Sciatic nerve (tissue), 2 donors: Measurements from ENCODE around the gene C16orf74. TPM values are rescaled to one million over a fixed set of nuclear protein-coding genes. Genes with fewer than 3 reads are reported as not detected.

ENCODE experiments used
- ATAC-seq: fragments of 200-7000 bp; cut with Tn5 transposase; one replicate; pipeline ENCODE4 v1.9.1; 2020; ENCODE audit warnings: mild to moderate bottlenecking, moderate library complexity
- DNase-seq: peaks from one replicate; pipeline ENCODE4 v3.0.0-alpha.2; 2020; ENCODE audit warnings: low spot score
- intact Hi-C: fragments of 100-400 bp; cut with DNase I; formaldehyde crosslinking; loops from one replicate; pipeline ENCODE4 v1.14.2; 2022
- total RNA-seq: library from RNA; stranded (reverse); fragmentation: NEBNext Ultra II Directional; extraction: Animal tissue kit (Norgen Biotek cat#: 25700); gene quantifications from one replicate; pipeline ENCODE4 v1.2.1, GENCODE V29; 2021
- donor health status: DM: no; HTN: no; CAD: no.
- donor health status: DM: no; HTN: no; CAD: no.

C16orf74 gene
- total RNA-seq, 1 donor from 2014 or later: 1.8 TPM

DNA sequence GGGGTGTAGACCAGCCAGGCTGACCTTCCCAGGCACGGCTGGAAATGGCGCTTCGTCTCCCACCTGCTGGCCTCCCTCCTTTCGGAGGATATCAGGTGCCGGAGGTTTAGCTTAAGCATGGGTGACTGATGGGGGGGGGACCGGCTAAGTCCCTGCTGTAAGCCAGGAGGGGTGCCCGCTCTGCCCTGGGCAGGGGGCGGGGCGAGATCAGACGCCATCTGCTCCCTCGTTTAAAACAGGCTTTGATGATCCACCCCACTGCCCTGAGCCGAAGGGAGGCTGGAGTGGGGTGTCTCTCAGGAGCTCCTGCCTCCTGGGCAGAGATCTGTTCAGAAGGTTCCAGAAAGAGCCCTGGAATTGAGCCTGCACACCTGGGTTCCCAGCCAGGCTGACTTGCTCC lies 26.0 kb downstream of the C16orf74 start:
- DNase-seq: no peak
- intact Hi-C loops: no loop called here
- ATAC-seq: no peak

DNA sequence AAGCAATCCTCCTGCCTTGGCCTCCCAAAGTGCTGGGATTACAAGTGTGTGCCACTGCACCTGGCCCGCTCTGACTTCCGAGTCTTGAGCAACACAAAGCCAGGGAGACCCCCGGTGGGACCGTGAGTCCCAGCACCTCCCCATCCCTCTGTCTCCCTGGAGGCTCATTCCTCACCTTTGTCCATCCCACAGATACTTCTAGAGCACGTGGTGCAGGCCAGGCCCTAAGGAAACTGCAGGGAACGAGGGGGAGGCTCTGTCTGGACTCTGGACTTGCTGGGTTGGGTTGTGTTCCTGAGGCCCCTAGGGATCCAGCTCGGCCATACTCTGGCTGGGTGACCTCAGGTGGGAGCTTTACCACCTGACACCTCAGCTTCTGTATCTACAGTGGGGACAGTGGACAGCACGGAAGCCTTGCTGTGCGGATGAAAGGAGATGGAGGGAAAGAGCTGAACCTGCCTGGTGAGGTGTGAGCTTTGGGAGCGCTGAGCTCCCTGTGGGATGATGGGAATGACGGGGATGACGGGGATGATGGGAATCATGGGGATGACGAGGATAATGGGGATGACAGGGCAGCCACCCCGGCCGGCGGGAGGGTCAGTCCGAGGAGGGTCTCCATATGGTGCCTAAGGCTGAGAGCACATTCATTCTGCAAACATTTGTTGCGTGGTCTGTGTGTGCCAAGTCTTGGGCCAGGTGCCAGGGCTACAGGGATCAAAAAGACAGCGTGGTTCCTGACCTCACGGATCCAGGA lies 26.6 kb downstream of the C16orf74 start:
- DNase-seq: no peak
- ATAC-seq: no peak
- intact Hi-C loops: no loop called here

DNA sequence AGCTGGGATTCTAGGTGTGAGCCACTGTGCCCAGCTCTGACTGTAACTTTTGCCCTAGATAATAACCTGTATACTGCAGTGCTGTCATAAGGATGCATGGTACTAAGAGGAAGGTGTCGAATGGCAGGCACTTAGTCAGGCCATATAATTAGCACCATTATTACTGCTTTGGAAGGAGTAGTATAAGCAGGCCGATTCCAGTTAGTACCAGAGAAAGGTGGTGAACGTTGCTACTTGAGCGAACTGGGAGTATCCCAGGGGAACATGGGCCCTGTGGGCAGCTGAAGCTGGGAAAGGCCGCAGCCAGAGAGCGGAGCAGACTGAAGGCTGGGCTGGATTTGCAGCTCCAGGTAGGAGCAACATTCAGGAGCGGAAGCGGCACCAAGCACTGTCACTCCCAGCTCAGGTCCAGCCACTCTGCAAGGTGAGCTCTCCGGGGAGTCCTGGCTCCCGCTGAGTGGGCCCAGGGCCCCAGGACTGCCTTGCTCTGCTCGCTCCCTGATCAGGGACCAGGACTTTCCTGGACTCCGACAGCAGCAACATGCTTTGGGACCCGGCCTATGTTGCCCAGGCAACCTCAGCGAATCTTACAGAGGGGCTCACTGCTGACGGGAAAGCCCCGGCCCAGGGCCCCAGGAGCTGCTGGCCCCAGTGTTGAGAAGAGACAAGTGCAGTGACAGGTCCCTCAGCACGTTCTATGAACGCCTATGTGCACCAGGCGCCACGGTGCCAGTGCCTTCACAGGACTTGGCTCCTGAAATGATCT lies 28.6 kb downstream of the C16orf74 start:
- intact Hi-C loops: no loop called here
- DNase-seq: no peak
- no peak for ATAC-seq

DNA sequence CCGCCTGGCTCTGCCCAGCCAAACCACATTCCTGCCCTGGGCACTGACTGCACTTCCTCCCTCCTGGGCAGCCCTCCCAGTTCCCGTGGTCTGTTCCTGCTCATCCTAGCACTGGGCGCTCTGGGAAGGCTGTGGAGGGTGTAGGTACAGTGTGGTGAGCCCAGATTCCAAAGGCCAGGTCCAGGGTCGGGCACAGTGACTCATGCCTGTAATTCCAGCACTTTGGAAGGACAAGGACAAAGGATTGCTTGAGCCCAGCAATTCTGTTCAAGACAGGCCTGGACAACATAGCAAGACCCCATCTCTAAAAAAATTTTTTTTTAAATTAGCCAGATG lies 30.6 kb downstream of the C16orf74 start:
- ATAC-seq (no peak), DNase-seq (no peak)
- intact Hi-C loops: no loop called here

DNA sequence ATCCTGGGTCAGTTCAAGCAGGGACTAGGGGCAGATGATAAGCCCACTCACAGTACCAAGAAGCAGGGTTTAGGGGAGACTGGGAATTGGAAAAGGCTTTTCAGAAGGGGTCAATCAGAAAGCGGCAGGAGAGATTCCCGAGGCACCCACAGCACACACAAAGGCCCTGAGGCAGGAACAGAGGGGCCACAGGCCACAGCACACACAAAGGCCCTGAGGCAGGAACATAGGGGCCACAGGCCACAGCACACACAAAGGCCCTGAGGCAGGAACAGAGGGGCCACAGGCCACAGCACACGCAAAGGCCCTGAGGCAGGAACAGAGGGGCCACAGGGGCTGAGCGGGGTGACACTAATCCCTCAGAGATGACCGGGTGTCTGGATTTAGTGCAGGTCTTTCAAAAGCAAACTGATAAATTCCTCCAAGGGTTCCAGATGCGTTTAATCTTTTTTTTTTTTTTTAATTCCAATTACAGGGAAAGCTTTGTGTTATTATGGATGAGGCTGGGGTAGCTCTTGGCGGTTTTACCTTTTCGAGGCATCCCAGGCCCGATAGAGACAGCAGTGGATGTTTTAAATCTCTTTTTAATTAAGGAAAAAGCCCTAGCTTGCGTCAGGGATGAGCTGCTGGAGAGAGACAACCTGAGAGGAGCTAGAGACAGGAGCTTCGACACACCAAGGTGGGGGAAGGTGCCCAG lies 31.1 kb downstream of the C16orf74 start:
- intact Hi-C loops: loop anchor here (10.0 kb wide), 2 partner anchors 445 to 605 kb away; partner anchors contain the start of gene CIBAR2
- DNase-seq (no peak), ATAC-seq (no peak)

DNA sequence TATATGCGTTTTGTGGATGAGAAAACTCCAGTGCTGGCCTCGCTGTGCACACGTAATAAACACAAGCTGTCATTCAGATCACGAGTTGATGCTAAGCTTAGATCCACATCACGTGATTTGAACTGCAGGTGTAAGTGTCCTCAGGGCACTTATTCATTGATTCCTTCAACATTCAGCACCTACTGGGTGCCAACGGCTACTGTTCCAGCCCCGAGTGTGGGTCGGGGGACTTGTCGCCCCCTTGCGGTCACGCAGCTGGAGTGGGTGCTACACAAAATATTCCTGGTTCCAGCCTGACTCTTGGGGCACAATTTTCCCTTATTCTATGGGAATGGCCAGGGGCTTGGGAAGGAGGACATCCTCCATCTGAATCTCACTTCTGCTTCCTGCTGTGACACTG lies 32.2 kb downstream of the C16orf74 start:
- intact Hi-C loops: loop anchor here (10.0 kb wide), 2 partner anchors 444 to 604 kb away; partner anchors contain the start of gene CIBAR2

DNA sequence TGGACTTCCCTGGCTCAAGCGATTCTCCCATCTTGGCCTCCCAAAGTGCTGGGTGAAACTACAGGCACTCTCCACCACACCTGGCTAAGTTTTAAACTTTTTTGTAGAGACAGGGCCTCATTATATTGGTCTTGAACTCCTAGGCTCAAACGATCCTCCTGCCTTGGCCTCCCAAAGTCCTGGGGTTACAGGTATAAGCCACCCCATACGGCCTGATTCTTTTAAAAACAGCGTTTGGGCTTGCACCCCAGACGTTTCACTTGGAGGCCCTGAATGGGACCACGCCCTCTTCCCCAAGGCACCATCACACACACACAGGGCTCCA lies 32.8 kb downstream of the C16orf74 start:
- intact Hi-C loops: loop anchor here (10.0 kb wide), 2 partner anchors 443 to 603 kb away; partner anchors contain the start of gene CIBAR2
- DNase-seq: no peak
- no peak for ATAC-seq

More for the DNA sequence above, 32.2 kb downstream of the C16orf74 start:
- ATAC-seq (no peak), DNase-seq (no peak)

DNA sequence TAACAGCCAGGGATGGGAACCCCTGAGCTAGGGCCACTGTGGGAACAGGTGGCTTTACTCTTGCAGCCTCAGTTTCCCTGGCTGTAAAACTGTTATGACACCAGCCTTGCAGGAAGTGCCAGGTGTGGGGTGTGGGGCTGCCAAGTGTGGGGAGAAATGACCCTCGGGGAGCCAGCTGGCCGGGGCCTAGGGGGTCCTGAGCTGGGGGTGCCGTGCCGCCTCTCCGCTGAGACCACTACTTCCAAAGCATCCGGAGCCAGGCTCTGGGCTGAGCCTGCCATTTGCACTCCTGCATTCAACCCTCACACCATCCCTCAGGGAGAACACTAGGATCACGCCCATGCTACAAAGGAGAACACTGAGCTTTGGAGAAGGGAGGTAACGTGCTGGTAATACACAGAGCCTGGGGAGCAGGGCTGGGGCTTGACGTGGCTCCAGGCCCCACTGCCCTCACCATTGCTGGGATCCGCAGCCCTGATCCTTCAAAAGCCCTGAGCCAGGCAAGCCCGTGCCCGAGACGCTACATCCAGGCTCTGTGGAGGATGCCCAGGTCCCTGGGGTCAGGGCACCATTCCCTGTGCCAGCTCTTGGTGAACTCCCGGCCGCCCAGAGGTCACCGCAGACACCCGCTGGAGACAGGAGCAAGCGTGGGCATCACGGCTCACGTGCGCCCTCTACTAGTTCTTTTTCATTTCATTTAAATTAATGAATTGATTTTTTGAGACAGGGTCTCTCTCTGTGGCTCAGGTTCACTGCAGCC lies 33.3 kb downstream of the C16orf74 start:
- peak; percentile 71 for ATAC-seq
- DNase-seq: peak; percentile 79

DNA sequence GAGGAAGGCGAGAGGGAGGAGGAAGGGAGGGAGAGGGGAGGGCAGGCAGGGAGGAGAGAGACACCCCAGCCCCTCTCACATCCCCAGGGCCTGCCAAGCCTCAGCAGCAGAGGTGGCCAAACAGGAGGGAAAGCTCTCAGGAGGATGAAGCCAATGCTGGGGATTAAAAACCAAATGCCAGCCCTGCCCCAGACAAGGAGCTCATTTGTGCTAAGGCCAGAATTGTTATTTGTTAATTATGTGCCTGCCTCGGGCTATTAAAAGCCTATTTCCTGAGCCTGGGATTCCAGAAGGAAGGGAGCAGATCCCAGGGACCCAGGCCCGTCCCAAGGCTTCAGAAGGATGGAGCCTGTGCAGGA lies 34.2 kb downstream of the C16orf74 start:
- no peak for ATAC-seq
- DNase-seq: no peak
- intact Hi-C loops: loop anchor here (10.0 kb wide), 2 partner anchors 442 to 602 kb away; partner anchors contain the start of gene CIBAR2

More for the DNA sequence above, 33.3 kb downstream of the C16orf74 start:
- intact Hi-C loops: loop anchor here (10.0 kb wide), 2 partner anchors 443 to 603 kb away; partner anchors contain the start of gene CIBAR2

DNA sequence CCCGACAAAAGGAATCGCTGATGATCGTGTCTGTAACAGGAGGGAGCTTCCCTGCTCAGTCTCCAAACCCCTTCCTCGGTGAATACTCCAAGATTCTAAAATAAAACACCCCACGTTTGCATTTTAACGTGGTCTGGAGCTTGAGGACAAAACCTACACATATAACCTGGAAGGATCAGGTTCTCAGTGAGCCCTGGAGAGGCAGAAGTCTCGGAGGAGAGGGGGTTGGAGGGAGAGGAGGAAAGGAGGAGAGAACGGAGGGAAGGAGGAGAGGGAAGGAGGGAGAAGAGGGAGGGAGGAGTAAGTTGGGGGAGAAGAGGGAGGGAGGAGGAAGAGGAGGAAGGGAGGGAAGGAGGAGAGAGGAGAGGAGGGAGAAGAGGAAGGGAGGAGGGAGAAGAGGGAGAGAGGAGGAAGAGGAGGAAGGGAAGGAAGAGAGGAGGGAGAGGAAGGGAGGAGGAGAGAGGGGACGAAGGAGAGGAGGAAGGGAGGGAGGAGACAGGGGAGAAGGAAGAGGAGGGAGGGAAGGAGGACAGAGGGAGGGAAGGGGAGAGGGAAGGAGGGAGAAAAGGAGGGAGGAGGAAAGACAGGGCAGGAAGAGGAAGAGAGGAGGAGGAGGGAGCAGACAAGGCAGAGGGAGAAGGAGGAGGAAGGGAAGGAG lies 34.7 kb downstream of the C16orf74 start:
- ATAC-seq (peak; percentile 21), DNase-seq (no peak)
- intact Hi-C loops: loop anchor here (10.0 kb wide), 2 partner anchors 441 to 601 kb away; partner anchors contain the start of gene CIBAR2

DNA sequence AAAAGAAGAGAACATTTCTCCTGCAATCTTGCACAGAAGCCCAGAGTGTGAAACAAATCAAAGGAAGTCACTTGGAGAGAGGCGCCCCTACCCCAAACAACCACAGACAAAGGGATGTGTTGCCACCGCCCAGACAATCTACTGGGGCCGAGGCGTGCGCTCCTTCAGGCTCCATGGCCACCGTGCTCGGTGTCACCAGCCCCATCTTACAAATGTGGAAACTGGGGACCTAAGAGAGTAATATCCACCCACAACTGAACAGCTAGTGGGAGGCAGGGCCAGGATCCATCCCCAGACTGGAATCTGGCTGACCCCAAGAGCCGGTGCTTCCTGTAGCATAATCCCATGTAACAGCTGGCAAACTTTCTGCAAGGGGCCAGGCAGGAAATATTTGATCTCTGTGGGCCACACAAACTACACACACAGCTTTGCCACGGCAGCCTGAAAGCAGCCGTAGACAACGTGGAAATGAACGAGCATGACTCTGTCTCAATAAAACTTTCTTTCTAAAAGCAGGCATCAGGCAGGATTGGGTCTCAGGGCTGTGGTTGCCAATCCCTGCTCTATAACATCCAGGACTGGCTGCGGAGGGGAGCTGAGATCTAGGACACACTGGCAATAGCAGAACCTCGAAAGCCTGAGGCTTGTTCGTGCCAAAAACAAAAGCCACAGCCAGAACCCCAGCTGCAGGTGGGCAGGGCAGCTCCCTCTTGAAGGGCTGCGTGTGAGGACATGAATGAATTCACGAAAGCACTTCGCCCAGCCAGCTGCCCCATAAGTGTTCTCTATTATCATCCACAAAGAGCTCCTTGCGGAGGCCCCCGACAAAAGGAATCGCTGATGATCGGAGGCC lies 35.5 kb downstream of the C16orf74 start:
- no peak for ATAC-seq
- intact Hi-C loops: loop anchor here (10.0 kb wide), 2 partner anchors 441 to 601 kb away; partner anchors contain the start of gene CIBAR2

DNA sequence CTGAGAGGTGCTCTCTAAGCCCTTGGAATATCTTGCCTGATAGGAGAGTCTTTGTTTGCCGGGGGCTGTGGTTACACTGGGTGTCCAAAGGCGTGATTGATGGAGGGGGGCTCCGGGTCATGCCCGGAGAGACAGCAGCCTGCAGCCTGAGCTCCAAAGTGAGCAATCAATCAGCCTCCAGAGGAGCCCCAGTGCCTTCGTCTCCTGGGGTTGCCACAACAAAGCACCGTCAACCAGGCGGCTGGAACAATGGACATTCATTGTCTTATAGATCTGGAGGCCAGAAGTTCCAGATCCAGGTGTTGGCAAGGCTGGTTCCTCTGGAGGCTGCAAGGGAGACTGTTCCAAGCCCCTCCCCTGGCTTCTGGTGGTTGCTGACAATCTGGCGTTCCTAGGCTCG lies 38.1 kb downstream of the C16orf74 start:
- DNase-seq (no peak), ATAC-seq (no peak)
- intact Hi-C loops: loop anchor here (10.0 kb wide), 2 partner anchors 438 to 598 kb away; partner anchors contain the start of gene CIBAR2

More for the DNA sequence above, 35.5 kb downstream of the C16orf74 start:
- DNase-seq: no peak

DNA sequence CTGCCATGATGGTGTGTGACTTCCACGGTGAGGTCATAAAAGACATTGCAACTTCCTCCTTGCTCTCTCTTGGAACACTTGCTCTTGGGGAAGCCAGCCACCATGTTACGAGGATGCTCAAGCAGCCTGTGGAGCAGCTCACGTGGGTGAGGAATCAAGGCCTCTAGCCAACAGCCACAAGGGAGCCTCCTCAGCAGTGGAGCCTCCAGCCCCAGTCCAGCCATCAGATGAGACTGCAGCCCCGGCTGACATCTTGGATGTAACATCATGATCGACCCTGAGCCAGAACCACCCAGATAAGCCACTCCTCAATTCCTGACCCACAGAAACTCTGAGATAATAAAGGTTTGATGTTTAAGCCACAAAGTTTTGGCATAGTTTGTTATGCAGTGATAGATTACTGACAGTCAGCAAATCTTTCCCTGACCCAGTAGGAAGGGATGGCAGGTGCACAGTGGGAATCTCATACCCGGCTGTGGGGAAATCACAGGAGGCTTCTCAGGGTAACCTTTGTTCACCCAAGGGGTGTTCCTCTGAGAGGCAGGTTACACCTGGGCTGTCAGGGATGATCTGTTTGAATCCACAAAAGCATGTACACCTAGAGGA lies 38.8 kb downstream of the C16orf74 start:
- ATAC-seq: no peak
- intact Hi-C loops: loop anchor here (10.0 kb wide), 2 partner anchors 437 to 597 kb away; partner anchors contain the start of gene CIBAR2
- no peak for DNase-seq

DNA sequence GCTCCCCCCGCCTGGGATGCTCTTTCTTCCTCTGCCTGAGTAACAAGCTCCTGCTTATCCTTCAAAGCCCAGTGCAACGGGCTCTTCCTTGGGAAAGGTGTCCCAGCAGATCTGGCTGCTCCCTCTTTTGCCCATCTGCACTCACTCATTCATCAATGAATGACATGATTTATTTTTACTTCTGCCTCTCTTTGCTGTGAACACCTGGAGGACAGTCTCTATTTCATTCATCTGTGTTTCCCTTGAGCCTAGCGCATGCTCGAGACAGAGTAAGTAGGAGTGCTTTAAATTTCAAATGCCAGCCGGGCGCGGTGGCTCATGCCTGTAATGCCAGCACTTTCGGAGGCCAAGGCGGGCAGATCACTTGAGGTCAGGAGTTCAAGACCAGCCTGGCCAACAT lies 40.2 kb downstream of the C16orf74 start:
- intact Hi-C loops: loop anchor here (10.0 kb wide), 2 partner anchors 436 to 596 kb away; partner anchors contain the start of gene CIBAR2
- DNase-seq (no peak), ATAC-seq (no peak)

DNA sequence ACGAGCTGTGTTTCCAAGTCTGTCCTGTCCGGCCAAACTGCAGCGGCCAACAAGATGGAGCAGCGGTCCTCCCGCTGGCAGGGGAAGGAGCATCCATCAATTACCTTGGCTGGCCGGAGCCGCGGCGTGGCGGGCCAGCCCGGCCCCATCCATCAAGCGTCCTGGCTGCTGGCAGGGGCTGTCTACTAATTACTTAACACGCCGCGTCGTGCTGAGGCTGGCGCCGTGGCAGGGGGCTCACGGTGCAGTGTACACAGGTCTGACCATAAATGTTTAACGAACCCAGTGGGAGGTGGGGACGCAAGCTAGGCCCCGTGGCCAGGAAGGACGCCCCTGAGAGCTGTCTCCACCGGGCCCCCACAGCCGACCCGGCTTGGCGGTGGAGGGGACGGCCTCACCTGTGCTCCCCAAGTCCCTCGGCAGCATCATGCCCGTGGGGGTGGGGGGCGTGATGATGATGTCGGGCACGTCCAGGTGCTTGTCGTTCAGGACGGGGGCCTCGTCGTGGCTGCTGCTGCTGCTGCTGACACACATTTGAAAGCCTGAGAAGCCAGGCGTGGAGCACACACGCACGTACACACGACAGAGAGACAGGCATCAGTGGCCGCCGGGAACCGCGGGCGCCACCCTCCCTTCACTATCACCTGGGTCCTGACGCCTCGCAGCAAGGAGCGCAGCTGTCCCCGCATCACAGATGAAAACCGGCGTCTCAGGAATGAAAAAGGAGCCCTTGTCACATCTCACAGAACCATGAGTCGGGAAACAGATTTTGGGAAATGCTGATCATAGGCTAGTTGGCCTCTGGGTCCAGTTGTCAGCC lies 40.9 kb downstream of the C16orf74 start:
- DNase-seq (no peak), ATAC-seq (no peak)
- intact Hi-C loops: loop anchor here (10.0 kb wide), 2 partner anchors 435 to 595 kb away; partner anchors contain the start of gene CIBAR2

DNA sequence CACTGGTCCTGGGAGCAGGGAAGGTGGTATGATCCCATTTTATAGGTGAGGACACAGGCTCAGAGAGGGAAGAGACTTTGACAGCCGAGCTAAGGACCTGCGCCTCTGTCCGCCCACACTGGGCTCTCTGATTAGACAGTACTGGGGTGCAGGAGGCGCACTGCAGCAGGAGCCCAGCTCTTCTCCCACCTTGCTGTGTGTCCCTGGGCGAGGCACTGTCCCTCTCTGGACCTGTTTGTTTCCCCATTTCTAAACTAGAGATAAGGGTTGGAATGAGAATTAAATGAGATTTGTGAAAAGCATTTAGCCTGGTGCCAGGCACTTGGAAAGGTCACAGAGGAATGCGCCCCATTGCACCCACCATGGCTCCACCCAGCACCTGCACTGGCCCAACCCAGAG lies 42.6 kb downstream of the C16orf74 start:
- DNase-seq: no peak
- no peak for ATAC-seq
- intact Hi-C loops: no loop called here
